ENCODE results near the gene CHCHD5.

DNA sequence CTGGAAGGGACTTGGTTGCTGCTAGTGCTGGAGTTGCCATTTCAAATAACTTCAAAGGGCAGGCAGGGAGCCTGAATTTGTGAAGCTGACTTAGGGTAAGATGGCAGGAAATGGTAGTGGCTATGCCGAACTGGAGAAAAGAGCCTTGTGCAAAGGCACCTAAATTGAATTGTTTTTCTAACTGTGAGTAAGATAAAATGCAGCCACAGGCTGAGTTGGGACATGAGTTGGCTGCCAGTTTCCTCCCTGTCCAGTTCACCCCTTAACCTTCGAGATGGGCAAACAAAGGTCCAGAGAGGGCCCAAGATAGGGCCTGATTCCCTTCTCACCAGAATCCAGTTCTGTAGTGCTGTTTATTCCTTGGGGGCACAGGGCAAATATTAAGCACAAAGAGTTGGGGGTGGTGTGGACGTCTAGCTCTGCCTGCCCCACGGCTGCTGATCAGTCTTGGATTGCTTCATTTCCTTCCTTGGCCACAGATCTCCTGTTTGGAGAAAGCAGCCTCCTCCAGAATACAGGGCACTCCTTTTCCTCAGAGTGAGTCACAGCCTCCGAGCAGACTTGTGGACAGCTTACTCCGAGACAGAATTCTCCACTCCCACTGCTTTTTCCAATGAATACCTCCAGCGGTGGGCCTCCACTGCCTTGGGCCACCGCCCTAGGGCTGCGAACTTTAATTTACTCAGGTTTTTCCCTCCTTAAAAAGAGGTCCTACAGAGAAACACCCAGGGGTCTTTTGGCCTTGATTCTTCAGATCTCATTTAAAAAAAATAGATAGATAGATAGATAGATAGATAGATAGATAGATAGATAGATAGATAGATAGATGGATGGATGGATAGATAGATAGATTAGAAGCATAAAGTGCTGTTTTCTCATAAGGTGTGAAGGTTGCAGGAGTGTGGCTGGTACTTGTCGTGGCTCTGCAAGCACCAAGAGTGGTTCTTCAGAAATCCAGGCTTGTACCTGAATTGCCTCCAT lies 42.9 kb downstream of the CHCHD5 start:
- TF ChIP-seq, protein P1, sequence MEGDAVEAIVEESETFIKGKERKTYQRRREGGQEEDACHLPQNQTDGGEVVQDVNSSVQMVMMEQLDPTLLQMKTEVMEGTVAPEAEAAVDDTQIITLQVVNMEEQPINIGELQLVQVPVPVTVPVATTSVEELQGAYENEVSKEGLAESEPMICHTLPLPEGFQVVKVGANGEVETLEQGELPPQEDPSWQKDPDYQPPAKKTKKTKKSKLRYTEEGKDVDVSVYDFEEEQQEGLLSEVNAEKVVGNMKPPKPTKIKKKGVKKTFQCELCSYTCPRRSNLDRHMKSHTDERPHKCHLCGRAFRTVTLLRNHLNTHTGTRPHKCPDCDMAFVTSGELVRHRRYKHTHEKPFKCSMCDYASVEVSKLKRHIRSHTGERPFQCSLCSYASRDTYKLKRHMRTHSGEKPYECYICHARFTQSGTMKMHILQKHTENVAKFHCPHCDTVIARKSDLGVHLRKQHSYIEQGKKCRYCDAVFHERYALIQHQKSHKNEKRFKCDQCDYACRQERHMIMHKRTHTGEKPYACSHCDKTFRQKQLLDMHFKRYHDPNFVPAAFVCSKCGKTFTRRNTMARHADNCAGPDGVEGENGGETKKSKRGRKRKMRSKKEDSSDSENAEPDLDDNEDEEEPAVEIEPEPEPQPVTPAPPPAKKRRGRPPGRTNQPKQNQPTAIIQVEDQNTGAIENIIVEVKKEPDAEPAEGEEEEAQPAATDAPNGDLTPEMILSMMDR (IDR thresholded peaks at IDR 0.05) = no peak
- TF ChIP-seq POLR2AphosphoS5 (IDR thresholded peaks at IDR 0.05; ENCODE audit: insufficient read depth in 1 of 2, low read depth in 1 of 2) = peak in 1 of 2 donors; percentile 53

Measured in vagina (tissue), 2 donors.